ENCODE data around the gene NDUFAF8.

The NDUFAF8 gene

GRCh38 chr17:81241203-81241602 is 2.1 kb downstream of the NDUFAF8 start:
- no peak for DNase-seq

- peak; percentile 56 to 65 for DNase-seq
These were observed 2.7 kb downstream of the NDUFAF8 start for GRCh38 chr17:81241648-81242420.

GRCh38 chr17:81242421-81243332 is 3.6 kb downstream of the NDUFAF8 start:
- no peak for DNase-seq

- DNase-seq = no peak
These were observed 4.2 kb downstream of the NDUFAF8 start for GRCh38 chr17:81243333-81243664.

GRCh38 chr17:81244358-81245023 is 5.4 kb downstream of the NDUFAF8 start:
- no peak for DNase-seq

GRCh38 chr17:81245024-81245664 is 6.0 kb downstream of the NDUFAF8 start:
- DNase-seq = no peak

- DNase-seq = no peak
These were observed 6.7 kb downstream of the NDUFAF8 start for GRCh38 chr17:81245665-81246342.

GRCh38 chr17:81246343-81246670 is 7.2 kb downstream of the NDUFAF8 start:
- no peak for DNase-seq

- DNase-seq = no peak
These were observed 7.7 kb downstream of the NDUFAF8 start for GRCh38 chr17:81246679-81247338.

GRCh38 chr17:81247339-81247990 is 8.3 kb downstream of the NDUFAF8 start:
- no peak for DNase-seq

- DNase-seq = no peak
These were observed 9.5 kb downstream of the NDUFAF8 start for GRCh38 chr17:81248649-81249048.

- DNase-seq = no peak
These were observed 10.3 kb downstream of the NDUFAF8 start for GRCh38 chr17:81249223-81250040.

GRCh38 chr17:81250286-81251093 is 11.4 kb downstream of the NDUFAF8 start:
- no peak for DNase-seq

GRCh38 chr17:81251094-81251708 is 12.1 kb downstream of the NDUFAF8 start:
- no peak for DNase-seq

GRCh38 chr17:81251709-81252301 is 12.7 kb downstream of the NDUFAF8 start:
- no peak for DNase-seq

GRCh38 chr17:81252326-81252986 is 13.3 kb downstream of the NDUFAF8 start:
- DNase-seq = no peak

GRCh38 chr17:81252987-81253329 is 13.8 kb downstream of the NDUFAF8 start:
- no peak for DNase-seq

All from CD4-positive, alpha-beta T cell treated with Interleukin-4 for 1 hour (primary cell).